Adrenal gland (tissue), 12 donors: Measurements from ENCODE around the gene IBA57. TPM values are rescaled to one million over a fixed set of nuclear protein-coding genes. Genes with fewer than 3 reads are reported as not detected.

Source experiments
- DNase-seq, 7 donors: peaks; one replicate each; pipeline ENCODE4 v3.0.0-alpha.2; 2019 to 2020
- H3K27ac ChIP-seq, 5 donors: fragments of 200-600 bp; sonication (generic) in 4 of 5; 1 replicate in 3 of 5; 2 replicates in 2 of 5; pipeline versions ENCODE4 v1.5.1 to v1.8.0; 2016 to 2020; ENCODE audit warnings: mild to moderate bottlenecking in 1 of 5
- H3K27me3 ChIP-seq: fragments of 200-600 bp; 2 replicates; pipeline ENCODE4 v1.8.0; 2021
- H3K36me3 ChIP-seq, 2 donors: fragments of 200-600 bp; replicated peaks in 1 of 2; 1 replicate in 1 of 2; 2 replicates in 1 of 2; pipeline versions ENCODE4 v1.5.1 to v1.8.0; 2018 to 2022
- H3K4me1 ChIP-seq, 2 donors: fragments of 200-600 bp; replicated peaks in 1 of 2; 1 replicate in 1 of 2; 2 replicates in 1 of 2; pipeline versions ENCODE4 v1.5.1 to v1.8.0; 2018 to 2021
- H3K4me3 ChIP-seq, 4 donors: fragments of 200-600 bp; sonication (generic) in 3 of 4; one replicate each; pipeline ENCODE4 v1.5.1; 2016 to 2018
- H3K9me3 ChIP-seq, 3 donors: fragments of 200-600 bp; sonication (generic) in 1 of 3; replicated peaks in 1 of 3; 1 replicate in 2 of 3; 2 replicates in 1 of 3; pipeline versions ENCODE4 v1.5.1 to v1.8.0; 2016 to 2021
- POLR2A ChIP-seq, 2 donors: fragments of 450-650 bp; IDR thresholded peaks; one replicate each; pipeline ENCODE4 v1.6.1; 2017; ENCODE audit warnings: antibody characterized with exemption in 2 of 2, mild to moderate bottlenecking in 2 of 2, moderate library complexity in 1 of 2
- WGBS, 4 donors: extraction: QIAGEN DNeasy Blood & Tissue Kit in 2 of 4; methylation state at CpG; one replicate each; pipeline versions ENCODE4 v1.1.5 to v1.1.7; 2013 to 2017; 5-methylcytosine and 5-hydroxymethylcytosine counted together
- intact Hi-C, 2 donors: fragments of 100-400 bp; cut with DNase I; formaldehyde crosslinking; loops; one replicate each; pipeline versions ENCODE4 v1.14.1 to v1.15.0; 2022 to 2023
- polyA plus RNA-seq, 3 donors: library from polyadenylated mRNA; stranded (reverse); fragments of 200-250 nt in 2 of 3; fragments of 350-450 nt in 1 of 3; fragmentation: Illumina TruSeq in 1 of 3; extraction: RNeasy Lipid Tissue Mini Kit (QIAGEN cat#74804) in 1 of 3; gene quantifications; one replicate each; pipeline ENCODE4 v1.2.3, GENCODE V29; 2013 to 2014
- total RNA-seq, 9 donors: library from RNA; depleted of rRNA in 4 of 9; stranded (reverse); fragments of >200 nt in 4 of 9; fragments of 120-200 nt in 1 of 9; fragmentation: NEBNext Ultra II Directional in 1 of 9; extraction: Animal tissue kit (Norgen Biotek cat#: 25700) in 1 of 9; gene quantifications; one replicate each; pipeline versions ENCODE4 v1.1.0 to v1.2.4, GENCODE V29; 2013 to 2023
- TF ChIP-seq, protein P1 (sequence below), 6 experiments: fragments of 450-650 bp in 4 of 6; fragments of 200-600 bp in 2 of 6; sonication (generic) in 1 of 6; IDR thresholded peaks; 1 replicate in 5 of 6; 2 replicates in 1 of 6; pipeline versions ENCODE4 v1.5.1 to v1.8.0; 2016 to 2021; ENCODE audit warnings: antibody characterized with exemption in 6 of 6, mild to moderate bottlenecking in 2 of 6, moderate library complexity in 1 of 6
- donor health status: healthy with polysubstance abuse.
- donor health status: Bipolar disorder and iron deficiency.
- donor health status: DM: yes; HTN: yes; CAD: no.
- donor health status: DM: no; HTN: no; CAD: no.
- donor health status: DM: no; HTN: no; CAD: no.
- donor health status: DM: yes; HTN: yes; CAD: no.

IBA57 gene
- total and polyA plus RNA-seq, 12 donors: 1.4 to 40.6 (median 13.0) TPM

DNA sequence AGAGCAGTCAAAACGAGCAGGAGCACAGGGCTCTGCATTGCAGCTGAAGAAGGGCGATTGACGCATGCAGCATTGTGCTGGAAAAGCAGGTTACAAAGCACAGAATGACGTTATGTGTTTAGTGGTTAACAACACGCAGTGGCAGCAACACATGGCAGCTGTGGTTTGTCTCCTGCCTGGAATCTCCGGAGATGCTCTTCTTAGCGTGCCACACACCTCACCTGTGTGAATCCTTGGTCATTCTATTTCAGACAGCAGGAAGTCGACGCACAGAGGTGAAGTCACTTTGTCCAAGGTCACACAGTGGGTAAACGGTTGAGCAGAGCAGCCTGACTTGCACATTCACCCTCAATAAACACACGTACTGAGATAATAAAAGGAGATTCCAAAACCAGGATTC, 56.9 kb downstream of the IBA57 start:
- Histone ChIP-seq H3K9me3 (peaks cover 0 to 7% (median 0%) of the 10 kb centered on the region in 3 donors), H3K4me3 (no peak overlapping the region), H3K27me3 (no peaks in the 10 kb centered on the region), H3K27ac (no peak overlapping the region), H3K36me3 (no peaks in the 10 kb centered on the region), H3K4me1 (no peaks in the 10 kb centered on the region)
- intact Hi-C loops: no loop called here
- no peak for DNase-seq
- whole genome bisulfite sequencing, 4 donors: 64 to 79% (median 77%) methylated on average over 11 of the region's 11 CpGs
- TF ChIP-seq POLR2A (IDR thresholded peaks at IDR 0.05): no peak
- TF ChIP-seq, protein P1, sequence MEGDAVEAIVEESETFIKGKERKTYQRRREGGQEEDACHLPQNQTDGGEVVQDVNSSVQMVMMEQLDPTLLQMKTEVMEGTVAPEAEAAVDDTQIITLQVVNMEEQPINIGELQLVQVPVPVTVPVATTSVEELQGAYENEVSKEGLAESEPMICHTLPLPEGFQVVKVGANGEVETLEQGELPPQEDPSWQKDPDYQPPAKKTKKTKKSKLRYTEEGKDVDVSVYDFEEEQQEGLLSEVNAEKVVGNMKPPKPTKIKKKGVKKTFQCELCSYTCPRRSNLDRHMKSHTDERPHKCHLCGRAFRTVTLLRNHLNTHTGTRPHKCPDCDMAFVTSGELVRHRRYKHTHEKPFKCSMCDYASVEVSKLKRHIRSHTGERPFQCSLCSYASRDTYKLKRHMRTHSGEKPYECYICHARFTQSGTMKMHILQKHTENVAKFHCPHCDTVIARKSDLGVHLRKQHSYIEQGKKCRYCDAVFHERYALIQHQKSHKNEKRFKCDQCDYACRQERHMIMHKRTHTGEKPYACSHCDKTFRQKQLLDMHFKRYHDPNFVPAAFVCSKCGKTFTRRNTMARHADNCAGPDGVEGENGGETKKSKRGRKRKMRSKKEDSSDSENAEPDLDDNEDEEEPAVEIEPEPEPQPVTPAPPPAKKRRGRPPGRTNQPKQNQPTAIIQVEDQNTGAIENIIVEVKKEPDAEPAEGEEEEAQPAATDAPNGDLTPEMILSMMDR (IDR thresholded peaks at IDR 0.05): no peak

DNA sequence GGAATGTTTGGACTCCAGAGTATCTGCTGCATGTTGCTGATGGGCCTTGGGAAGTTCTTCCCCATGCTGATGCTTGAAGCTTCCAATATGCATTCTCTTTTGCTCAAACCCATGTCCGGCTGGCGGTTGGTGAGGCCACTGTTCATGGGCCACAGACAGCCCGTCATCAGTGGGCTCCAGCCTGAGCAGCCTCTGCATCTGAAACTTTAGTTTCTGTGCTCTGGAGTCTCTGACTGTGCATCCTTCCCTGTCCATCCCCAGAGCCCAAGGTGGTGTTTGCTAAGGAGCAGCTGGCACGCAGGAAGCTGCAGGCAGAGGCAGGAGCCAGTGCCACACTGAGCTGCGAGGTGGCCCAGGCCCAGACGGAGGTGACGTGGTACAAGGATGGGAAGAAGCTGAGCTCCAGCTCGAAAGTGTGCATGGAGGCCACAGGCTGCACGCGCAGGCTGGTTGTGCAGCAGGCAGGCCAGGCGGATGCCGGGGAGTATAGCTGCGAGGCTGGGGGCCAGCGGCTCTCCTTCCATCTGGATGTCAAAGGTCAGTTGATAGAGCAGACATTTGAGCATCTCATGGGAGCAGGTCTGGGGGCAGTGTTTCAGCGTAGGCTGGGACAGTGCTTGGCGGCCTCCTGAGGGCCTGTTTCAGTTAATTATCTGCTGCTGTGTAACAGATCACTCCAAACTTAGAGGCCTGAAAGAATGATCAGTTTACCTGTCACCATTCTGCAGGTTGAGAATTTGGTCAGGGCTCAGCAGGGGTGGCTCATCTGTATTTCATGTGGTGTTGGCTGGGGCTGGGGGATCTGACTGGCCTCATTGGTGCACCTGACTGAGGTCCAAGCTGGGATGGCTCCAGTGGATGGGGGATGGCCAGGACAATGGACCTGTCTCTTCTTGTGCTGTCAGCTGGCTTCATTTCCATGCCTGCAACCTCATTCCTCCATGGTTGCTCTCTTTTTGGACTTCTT, 58.9 kb downstream of the IBA57 start:
- H3K27ac ChIP-seq: no peak overlapping the region
- DNase-seq: no peak
- H3K4me3 ChIP-seq: no peak overlapping the region
- no peaks in the 10 kb centered on the region for H3K4me1 ChIP-seq
- TF ChIP-seq, protein P1 (IDR thresholded peaks at IDR 0.05): no peak
- no peak for TF ChIP-seq POLR2A (IDR thresholded peaks at IDR 0.05)
- intact Hi-C loops: no loop called here
- H3K27me3 ChIP-seq: no peaks in the 10 kb centered on the region
- H3K9me3 ChIP-seq: peaks cover 0 to 7% (median 0%) of the 10 kb centered on the region in 3 donors
- H3K36me3 ChIP-seq: no peaks in the 10 kb centered on the region
- WGBS, 4 donors: 85 to 96% (median 89%) methylated on average over 7 to 16 of the region's 16 CpGs

DNA sequence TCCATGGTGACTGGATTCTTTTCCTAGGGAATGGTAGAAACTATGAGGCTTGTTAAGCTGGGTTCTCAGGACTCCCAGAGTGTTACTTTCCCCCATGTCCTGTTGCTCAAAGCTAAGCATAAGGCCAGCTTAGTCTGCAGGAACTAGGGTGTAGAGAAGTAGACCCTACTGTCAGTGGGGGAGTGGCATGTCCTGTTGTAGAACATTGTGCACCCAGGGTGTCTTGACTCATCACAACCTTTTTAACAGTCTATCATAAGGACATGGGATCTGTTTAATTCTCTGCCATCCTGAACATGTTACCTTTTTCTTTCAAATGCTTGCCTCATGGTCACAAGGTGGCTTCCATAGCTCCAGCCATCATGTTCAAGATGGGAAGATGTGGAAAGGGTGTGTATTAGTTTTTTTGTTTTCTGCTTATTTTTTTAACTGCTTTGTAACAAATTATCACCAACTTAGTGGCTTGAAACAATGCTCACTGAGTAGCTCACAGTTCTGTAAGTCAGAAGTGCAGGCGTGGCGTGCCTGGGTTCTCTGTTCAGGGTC, 59.6 kb downstream of the IBA57 start:
- TF ChIP-seq, protein P1 (IDR thresholded peaks at IDR 0.05): no peak
- TF ChIP-seq POLR2A (IDR thresholded peaks at IDR 0.05): no peak
- H3K4me3 ChIP-seq: no peak overlapping the region
- intact Hi-C loops: no loop called here
- H3K27me3 ChIP-seq: no peaks in the 10 kb centered on the region
- H3K27ac ChIP-seq: no peak overlapping the region
- DNase-seq: no peak
- H3K4me1 ChIP-seq: no peaks in the 10 kb centered on the region
- H3K9me3 ChIP-seq: peaks cover 0 to 7% (median 0%) of the 10 kb centered on the region in 3 donors
- H3K36me3 ChIP-seq: no peaks in the 10 kb centered on the region
- WGBS, 4 donors: 0 to 100% (median 3%) methylated on average over 2 of the region's 2 CpGs

DNA sequence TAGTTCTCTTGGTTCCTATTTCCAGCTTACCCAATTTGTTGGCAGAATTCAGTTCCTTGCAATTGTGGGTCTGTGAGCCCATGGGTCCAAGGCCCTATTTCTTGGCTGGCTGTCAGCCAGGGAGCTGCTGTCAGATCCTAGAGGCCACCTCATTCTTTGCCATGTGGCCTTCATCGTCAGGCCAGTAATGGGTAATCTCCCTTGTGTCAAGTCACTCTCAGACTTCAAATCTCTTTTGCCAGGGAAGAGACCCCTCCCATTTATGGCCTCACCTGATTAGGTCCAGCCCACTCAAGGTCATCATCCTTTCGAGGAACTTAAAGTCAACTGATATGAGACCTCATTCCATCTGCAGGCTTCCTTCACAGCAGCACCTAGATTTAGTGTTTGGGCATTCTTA, 60.1 kb downstream of the IBA57 start:
- no peak overlapping the region for H3K27ac ChIP-seq
- no peak for DNase-seq
- peaks cover 0 to 7% (median 0%) of the 10 kb centered on the region in 3 donors for H3K9me3 ChIP-seq
- no peak overlapping the region for H3K4me3 ChIP-seq
- H3K4me1 ChIP-seq: no peaks in the 10 kb centered on the region
- intact Hi-C loops: no loop called here
- no peaks in the 10 kb centered on the region for H3K27me3 ChIP-seq
- no peaks in the 10 kb centered on the region for H3K36me3 ChIP-seq
- TF ChIP-seq, protein P1 (IDR thresholded peaks at IDR 0.05): no peak
- no peak for TF ChIP-seq POLR2A (IDR thresholded peaks at IDR 0.05)
- WGBS, 4 donors: 21 to 66% (median 57%) methylated on average over 2 of the region's 2 CpGs
